ENCODE measurements around the gene PHACTR3.

GRCh38 chr20:59608396-59608795 is 4.1 kb downstream of the PHACTR3 start:
- TF ChIP-seq CTCF (IDR thresholded peaks at IDR 0.05) = no peak
- no peak for TF ChIP-seq POLR2A (IDR thresholded peaks at IDR 0.05)

All from lower leg skin (tissue), 3 donors.